Activated T-helper 1 cell treated with Interleukin-2 at 50 U/mL for 16 hours (primary cell): ENCODE measurements around the gene CCSER1.
"Not testable (repeated sequence)": the region's sequence is repeated elsewhere in the genome, so short reads cannot be mapped to it uniquely, and the experiment has no call there.

Experiments used
- DNase-seq: peaks from one replicate; pipeline ENCODE4 v3.0.0-alpha.2; 2020; ENCODE audit warnings: low read depth

CCSER1 gene

DNA sequence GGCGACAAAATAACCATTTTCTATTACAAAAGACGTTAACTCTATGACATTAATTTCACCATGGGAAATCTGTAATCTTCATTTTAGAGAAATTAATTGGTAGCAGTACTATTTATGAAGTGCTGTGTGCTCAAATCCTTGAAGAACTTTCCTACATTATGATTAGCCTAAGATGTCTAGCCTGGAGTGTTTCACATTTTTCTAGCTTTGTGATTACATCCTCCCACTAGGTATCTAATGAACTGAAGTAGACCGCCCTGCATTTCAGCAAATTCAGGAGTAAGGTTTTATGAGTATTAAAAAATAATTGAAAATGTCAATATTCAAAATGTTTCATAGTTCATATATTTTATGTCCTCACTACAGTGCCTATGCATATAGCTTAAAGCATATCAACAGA lies 713.1 kb downstream of the CCSER1 start:
- DNase-seq, result no peak

DNA sequence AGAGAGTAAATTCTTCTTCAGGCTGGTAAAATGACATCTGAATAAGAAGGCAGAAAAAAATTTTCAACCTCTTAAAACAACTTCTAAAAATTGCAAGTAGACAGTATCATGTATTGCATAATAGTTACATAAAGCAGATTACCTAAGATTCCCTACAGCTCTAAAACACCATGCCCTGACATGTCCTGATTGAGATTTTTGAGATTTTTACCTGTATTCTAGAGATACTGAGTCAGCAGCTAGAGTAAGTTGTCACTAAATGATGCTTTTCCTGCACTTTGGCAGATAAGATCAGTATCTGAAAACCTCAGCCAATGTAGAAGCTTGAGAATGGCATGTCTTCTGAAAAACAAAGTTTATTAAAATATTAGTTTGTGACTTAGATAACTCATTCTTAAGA lies 713.6 kb downstream of the CCSER1 start:
- no peak for DNase-seq

DNA sequence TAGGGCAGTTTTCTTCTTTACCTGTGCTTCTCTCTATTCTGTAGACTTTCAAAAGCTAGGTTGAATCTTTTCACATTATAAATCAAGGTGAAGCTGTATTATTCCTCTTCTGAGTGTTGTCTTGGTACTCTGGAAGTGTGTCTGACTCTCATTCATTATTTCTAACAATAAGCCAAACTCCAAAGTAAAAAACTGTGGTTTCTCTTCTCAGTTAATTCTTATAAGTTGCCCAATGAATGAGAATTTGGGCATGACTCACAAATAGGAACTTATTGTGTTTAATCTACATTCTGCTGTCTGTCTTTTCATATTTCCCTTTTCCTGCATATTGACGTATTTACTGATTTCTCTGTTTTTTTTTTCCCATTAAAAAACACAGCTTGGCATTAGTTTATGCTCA lies 714.5 kb downstream of the CCSER1 start:
- DNase-seq, result no peak

GRCh38 chr4:90842960-90843359 lies 715.8 kb downstream of the CCSER1 start:
- DNase-seq, result no peak

DNA sequence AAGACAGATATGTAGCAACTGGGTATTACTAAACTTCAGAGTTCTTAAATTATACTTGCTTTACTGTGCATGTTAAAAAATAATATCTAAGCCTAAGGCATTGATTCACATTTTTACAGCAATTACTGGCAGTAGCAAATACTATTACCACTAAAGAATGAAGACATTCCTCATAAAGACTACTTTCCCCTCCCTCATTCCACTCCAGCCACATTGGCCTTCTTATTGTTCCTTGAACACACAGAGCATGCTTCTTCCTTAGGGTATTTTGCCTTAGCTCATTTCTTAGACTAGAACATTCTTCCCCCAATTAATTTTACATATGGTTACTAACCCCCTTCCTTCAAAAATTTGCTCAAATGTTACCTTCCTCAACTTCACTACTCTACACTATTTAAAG lies 717.0 kb downstream of the CCSER1 start:
- DNase-seq, result no peak

DNA sequence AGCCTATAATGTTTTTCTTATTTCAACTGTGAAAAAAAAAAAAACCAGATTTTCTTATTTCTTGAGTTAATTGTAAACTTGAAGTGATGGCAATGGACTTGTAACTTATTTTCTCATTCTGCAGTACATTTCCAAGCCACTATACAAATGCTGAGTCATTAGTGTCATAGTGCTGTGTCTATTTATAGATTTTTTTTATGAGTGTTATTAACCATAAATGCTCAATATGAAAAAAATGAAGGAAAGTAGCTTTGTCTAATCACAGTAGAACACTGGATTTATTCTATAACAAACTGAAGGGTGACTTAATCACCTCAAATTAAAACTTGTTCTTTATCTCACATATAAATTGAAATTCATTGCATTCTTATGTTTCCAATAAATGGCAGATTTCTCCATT lies 718.6 kb downstream of the CCSER1 start:
- no peak for DNase-seq

DNA sequence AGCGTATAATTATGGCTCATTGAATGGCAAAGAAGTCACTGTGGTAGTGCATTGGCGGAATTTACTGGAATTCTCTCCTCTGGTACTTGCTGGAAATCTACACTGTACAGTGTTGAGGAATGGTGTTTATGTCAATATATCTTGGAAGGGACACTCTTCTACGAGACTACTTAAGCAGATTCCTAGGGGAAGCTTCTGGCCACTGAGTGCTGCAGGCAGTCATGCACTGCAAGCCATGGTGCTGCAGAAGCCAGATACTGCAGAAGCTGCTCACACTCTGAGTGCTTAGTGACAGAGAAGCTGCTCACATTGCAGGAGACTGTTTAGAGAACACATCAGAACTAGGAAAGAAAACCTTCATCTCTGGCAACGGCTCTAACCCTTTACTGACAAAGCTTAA lies 725.0 kb downstream of the CCSER1 start:
- no peak for DNase-seq

GRCh38 chr4:90855111-90855510 lies 727.9 kb downstream of the CCSER1 start:
- no peak for DNase-seq

GRCh38 chr4:90857081-90857820 lies 730.1 kb downstream of the CCSER1 start:
- DNase-seq, result no peak

GRCh38 chr4:90875791-90876190 lies 748.6 kb downstream of the CCSER1 start:
- no peak for DNase-seq

GRCh38 chr4:90876296-90876695 lies 749.1 kb downstream of the CCSER1 start:
- no peak for DNase-seq

DNA sequence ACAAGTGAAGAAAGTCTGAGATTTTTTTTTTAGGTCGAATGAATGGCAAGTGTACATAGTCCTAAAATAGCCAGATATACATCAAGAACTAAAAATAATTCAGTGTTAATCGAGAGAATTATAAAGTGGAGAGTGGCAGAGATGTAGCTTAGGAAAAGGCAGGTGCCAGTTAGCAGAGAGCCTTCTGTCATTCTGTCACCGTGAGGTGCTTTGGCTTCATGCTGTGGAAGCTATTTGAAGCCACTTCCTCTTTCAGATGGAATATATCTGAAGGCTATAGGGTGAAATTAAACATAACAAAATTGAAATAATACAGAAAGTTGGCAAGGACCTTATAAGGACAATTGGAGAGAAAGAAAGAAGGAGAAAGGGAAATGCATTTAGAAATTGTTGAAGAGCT lies 756.3 kb downstream of the CCSER1 start:
- DNase-seq, result no peak

DNA sequence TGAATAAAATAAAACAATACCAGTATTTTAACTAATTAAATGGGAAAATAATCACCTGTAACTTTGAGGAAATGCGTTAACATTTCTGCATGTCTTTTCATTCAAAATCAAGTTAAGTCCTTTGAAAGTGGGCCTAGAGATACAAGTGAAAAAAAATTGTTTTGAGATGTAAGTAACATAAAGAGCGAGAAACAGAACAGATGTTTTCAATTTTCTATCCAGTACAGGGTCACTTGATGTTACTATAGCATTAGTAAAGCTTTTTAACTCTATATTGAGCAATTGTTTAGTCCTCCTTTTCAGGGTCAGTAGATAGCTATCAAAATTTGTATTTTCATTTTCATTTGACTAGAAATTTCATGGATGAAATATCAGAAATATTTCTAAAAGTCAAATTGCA lies 761.4 kb downstream of the CCSER1 start:
- no peak for DNase-seq

- DNase-seq, result no peak
These were observed 762.0 kb downstream of the CCSER1 start for GRCh38 chr4:90889171-90889570.

GRCh38 chr4:90903413-90903812 lies 776.2 kb downstream of the CCSER1 start:
- not testable (repeated sequence) for DNase-seq

DNA sequence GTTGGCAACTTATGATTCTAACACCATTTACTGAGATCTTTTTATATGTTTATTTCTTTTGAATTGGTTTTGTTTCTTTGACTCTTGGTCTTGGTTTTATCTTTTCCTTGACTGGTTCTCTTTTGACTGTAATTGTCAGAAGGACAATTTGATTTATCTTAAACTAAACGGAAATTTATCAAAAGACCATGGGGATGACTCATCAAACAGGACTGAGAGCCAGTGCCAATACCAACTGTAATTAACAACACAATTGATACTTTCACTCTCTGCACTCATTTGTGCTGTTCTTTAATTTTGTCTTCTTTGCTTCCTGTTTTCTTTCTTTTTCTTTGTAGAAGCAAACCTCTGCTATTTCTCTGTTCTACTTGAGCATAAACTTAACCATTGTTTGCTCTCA lies 776.8 kb downstream of the CCSER1 start:
- DNase-seq, result no peak

- DNase-seq, result no peak
These were observed 779.0 kb downstream of the CCSER1 start for GRCh38 chr4:90906239-90906638.

GRCh38 chr4:90911724-90912434 lies 784.7 kb downstream of the CCSER1 start:
- not testable (repeated sequence) for DNase-seq

GRCh38 chr4:90922174-90922573 lies 795.0 kb downstream of the CCSER1 start:
- no peak for DNase-seq

DNA sequence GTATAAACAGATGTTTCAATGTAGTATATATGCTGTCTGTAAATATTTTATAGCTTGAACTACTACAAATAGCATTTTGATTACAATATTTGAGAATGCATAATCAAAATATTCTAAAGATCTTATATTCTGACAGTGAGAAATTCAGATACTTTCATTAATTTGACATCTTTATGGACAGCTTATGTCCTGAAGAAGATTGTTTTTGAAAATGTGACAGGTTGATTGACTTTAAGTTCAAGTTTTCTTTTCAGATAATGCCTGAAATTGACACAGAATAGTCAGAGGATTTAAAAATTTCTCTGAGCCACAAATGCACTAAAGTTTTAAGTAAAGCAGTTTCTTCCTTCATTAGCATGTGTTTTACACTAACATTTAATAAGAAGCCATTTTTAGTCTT lies 799.8 kb downstream of the CCSER1 start:
- DNase-seq, result no peak

GRCh38 chr4:90943311-90943710 lies 816.1 kb downstream of the CCSER1 start:
- DNase-seq, result no peak

- no peak for DNase-seq
These were observed 819.8 kb downstream of the CCSER1 start for GRCh38 chr4:90946945-90947344.

DNA sequence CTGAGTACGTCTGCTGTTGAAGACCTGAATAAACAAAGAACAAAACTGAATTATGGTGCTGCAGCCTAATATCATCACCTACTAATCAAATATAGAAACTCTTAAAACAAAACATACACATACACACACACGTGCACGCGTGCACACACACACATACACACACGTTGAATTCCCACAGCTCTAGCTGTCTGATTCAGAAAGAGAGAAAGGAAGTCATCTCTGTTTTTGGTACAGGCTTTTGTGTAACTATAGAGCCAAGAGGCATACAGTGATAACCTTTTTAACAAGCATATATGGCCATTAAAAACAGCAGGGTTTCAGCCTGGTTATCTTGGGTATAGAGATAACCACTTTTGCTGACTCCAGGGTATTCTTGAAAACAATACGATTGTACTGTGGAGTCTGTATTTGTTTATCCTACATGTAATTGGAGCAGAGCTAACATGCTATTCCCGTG lies 823.2 kb downstream of the CCSER1 start:
- DNase-seq, result no peak

DNA sequence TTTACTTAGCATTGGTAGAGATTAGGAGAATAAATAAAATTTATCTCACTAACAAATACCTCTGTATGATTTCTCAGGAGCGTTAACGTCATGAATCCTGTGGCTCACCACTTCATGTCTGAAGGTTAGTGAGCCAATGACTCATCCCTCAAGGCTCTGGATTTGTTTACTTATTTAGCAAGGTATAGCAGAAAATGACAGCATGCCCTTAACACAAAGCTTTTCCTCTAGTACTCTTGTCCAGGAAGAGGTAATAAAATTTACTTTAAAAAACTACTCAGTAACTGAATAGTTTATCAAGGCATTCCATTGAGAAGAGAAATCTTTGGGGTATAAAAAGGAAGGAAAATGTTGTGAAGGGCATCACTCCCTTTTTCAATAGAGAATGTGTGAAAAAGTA lies 823.8 kb downstream of the CCSER1 start:
- no peak for DNase-seq
